ENCODE measurements around the gene SHMT1.
"Not testable (repeated sequence)": the region's sequence is repeated elsewhere in the genome, so short reads cannot be mapped to it uniquely, and the experiment has no call there.

Gene SHMT1

DNA sequence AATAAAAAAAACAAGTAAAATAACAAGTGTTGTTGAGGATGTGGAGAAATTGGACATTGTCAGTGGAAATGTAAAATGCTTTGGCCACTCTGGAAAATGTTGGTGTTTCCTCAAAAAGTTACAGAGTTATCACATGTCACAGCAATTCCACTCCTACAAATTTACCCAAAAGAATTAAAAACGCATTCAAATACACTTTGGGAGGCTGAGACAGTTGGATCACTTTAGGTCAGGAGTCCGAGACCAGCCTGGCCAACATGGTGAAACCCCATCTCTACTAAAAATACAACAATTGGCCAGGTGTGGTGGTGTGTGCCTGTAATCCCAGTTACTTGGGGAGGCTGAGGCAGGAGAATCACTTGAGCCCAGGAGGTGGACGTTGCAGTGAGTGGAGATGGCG lies 54.1 kb downstream of the SHMT1 start:
- peaks cover 29% of the 10 kb centered on the region for H3K36me3 ChIP-seq (ENCODE audit: insufficient read depth, low read length)
- H3K9me3 ChIP-seq (ENCODE audit: control insufficient read depth, insufficient read depth, low read length), result no peaks in the 10 kb centered on the region
- H3K9ac ChIP-seq (ENCODE audit: low read depth, low read length), result no peak overlapping the region
- no peaks in the 10 kb centered on the region for H3K4me1 ChIP-seq (ENCODE audit: insufficient read depth, low read length)

DNA sequence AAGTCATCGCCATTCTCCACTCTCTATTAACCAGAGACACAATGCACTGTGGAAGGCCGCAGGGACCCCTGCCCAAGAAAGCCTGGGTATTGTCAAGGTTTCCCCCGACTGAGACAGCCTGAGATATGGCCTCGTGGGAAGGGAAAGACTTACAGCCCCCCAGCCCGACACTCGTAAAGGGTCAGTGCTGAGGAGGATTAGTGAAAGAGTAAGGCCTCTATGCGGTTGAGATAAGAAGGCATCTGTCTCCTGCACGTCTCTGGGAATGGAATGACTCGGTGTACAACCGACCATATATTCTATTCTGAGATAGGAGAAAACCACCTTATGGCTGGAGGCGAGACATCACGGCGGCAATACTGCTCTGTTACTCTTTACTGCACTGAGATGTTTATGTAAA lies 60.1 kb downstream of the SHMT1 start:
- H3K4me1 ChIP-seq (ENCODE audit: insufficient read depth, low read length); H3K9ac ChIP-seq (ENCODE audit: low read depth, low read length); H3K9me3 ChIP-seq (ENCODE audit: control insufficient read depth, insufficient read depth, low read length): not testable (repeated sequence)
- peaks cover 35% of the 10 kb centered on the region for H3K36me3 ChIP-seq (ENCODE audit: insufficient read depth, low read length)

GRCh38 chr17:18300725-18301480 lies 62.4 kb downstream of the SHMT1 start:
- Histone ChIP-seq H3K36me3 (ENCODE audit: insufficient read depth, low read length) (peaks cover 27% of the 10 kb centered on the region), H3K9me3 (ENCODE audit: control insufficient read depth, insufficient read depth, low read length) (no peaks in the 10 kb centered on the region), H3K9ac (ENCODE audit: low read depth, low read length) (no peak overlapping the region), H3K4me1 (ENCODE audit: insufficient read depth, low read length) (no peaks in the 10 kb centered on the region)

DNA sequence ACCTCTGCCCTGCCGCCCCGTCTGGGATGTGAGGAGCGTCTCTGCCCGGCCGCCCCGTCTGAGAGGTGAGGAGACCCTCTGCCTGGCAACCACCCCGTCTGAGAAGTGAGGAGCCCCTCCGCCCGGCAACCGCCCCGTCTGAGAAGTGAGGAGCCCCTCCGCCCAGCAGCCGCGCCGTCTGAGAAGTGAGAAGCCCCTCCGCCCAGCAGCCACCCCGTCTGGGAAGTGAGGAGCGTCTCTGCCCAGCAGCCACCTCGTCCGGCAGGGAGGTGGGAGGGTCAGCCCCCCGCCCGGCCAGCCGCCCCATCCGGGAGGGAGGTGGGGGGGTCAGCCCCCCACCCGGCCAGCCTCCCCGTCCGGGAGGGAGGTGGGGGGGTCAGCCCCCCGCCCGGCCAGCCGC lies 65.3 kb downstream of the SHMT1 start:
- H3K4me1 ChIP-seq (ENCODE audit: insufficient read depth, low read length); H3K9me3 ChIP-seq (ENCODE audit: control insufficient read depth, insufficient read depth, low read length); H3K9ac ChIP-seq (ENCODE audit: low read depth, low read length): not testable (repeated sequence)
- H3K36me3 ChIP-seq (ENCODE audit: insufficient read depth, low read length), result peaks cover 17% of the 10 kb centered on the region

DNA sequence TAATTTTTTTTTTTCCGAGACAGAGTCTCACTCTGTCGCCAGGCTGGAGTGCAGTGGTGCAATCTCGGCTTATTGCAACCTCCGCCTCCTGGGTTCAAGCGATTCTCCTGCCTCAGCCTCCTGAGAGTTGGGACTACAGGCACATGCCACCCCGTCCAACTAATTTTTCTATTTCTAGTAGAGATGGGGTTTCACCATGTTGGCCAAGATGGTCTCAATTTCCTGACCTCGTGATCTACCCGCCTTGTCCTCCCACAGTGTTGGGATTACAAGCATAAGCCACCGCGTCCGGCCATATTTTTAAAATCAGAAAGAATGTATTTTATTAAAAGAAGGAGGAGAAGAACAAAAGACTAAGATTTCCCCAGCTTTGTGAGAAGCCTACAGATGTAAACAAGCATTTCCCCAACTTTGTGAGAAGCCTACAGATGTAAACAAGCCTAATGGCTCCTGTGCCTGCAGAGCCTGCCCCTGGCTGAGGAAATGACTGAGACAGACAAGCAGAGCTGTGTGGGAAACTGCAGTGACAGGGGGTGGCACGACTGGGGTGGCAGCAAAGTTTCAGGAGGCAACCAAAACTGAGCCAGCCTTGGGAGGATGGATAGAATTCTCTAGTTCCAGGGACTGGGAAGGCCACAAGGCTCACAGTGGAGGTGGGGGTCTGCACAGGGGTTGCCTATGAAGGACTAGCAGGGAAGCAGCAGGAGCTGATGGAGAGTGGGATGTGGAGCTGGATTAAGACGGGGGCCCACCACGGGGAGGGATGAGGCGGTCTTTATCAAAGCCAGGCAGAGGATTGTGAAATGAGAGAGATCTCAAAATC lies 71.4 kb downstream of the SHMT1 start:
- H3K36me3 ChIP-seq (ENCODE audit: insufficient read depth, low read length), result peaks cover 33% of the 10 kb centered on the region

DNA sequence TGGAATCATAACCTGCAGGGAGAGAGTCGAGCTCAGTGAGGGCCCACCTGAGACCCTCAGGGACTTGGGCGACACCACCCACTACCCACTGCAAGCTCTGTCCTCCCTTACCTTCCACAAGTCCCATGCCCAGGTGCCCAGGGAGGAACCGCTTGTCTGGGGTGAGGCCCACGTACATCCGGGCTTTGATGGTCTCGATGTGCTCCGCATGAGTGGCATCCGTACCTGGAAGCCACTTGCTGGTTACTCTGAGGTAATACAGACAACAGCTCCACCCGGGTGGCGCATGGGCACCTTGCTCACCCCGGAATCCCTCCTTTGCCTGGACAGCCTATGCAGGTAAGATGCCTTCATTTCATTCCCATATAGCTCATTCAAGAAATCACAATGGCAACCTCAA lies 78.1 kb downstream of the SHMT1 start:
- no peaks in the 10 kb centered on the region for H3K9me3 ChIP-seq (ENCODE audit: control insufficient read depth, insufficient read depth, low read length)
- no peaks in the 10 kb centered on the region for H3K4me1 ChIP-seq (ENCODE audit: insufficient read depth, low read length)
- no peak overlapping the region for H3K9ac ChIP-seq (ENCODE audit: low read depth, low read length)
- H3K36me3 ChIP-seq (ENCODE audit: insufficient read depth, low read length), result peaks cover 63% of the 10 kb centered on the region

More for the DNA sequence above, 71.4 kb downstream of the SHMT1 start:
- no peak overlapping the region for H3K9ac ChIP-seq (ENCODE audit: low read depth, low read length)
- no peaks in the 10 kb centered on the region for H3K4me1 ChIP-seq (ENCODE audit: insufficient read depth, low read length)
- no peaks in the 10 kb centered on the region for H3K9me3 ChIP-seq (ENCODE audit: control insufficient read depth, insufficient read depth, low read length)

GRCh38 chr17:18281788-18282187 lies 81.6 kb downstream of the SHMT1 start:
- no peaks in the 10 kb centered on the region for H3K4me1 ChIP-seq (ENCODE audit: insufficient read depth, low read length)
- H3K9me3 ChIP-seq (ENCODE audit: control insufficient read depth, insufficient read depth, low read length), result no peaks in the 10 kb centered on the region
- no peak overlapping the region for H3K9ac ChIP-seq (ENCODE audit: low read depth, low read length)
- H3K36me3 ChIP-seq (ENCODE audit: insufficient read depth, low read length), result peaks cover 47% of the 10 kb centered on the region

DNA sequence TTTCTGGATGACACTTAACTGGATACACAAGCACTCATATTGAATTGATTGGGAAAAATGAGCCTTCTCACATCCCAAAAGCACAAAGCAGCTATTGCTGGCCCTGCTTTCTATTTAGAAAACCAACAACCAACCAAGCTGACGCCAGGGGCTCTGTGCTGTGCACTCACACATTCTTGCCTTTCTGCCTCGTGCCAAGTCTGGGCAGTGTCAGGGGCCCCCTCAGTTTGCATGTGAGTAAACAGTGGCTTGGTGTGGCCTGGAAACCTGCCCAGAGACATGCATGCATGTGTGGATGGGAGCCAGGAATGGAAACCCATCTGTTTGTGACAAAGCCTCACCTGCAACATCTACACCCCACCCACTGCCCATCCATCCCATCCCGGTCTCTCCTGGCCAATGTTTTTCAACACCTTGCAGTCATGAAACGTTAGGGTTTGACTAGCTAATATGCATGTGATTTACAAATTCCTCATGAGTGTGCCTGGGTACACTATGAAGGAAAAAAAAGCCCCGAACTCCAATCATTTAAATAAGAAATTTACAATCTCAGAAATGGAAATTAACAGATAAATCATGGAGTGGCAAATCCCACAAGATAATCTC lies 82.5 kb downstream of the SHMT1 start:
- H3K9ac ChIP-seq (ENCODE audit: low read depth, low read length), result no peak overlapping the region
- H3K4me1 ChIP-seq (ENCODE audit: insufficient read depth, low read length), result no peaks in the 10 kb centered on the region
- no peaks in the 10 kb centered on the region for H3K9me3 ChIP-seq (ENCODE audit: control insufficient read depth, insufficient read depth, low read length)
- peaks cover 50% of the 10 kb centered on the region for H3K36me3 ChIP-seq (ENCODE audit: insufficient read depth, low read length)

DNA sequence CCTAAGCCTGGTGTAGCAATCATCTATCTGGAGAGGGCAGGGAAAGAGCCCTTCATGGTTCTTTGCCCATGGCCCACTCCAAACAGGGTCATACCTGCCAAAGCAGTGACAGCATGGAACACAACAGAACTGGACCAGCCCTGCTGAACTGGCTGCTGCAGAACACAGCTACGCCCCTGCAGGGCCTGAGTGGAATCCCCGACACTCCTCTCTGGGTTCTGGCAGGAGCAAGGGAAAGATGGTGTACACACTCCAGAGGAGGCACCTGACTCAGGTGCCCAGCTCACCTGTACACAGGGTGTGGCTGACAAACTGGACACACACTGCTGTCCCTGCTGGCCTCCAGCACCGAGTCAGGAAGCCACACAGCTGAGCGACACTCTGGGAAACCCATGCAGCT lies 83.1 kb downstream of the SHMT1 start:
- Histone ChIP-seq H3K36me3 (ENCODE audit: insufficient read depth, low read length) (peaks cover 46% of the 10 kb centered on the region), H3K4me1 (ENCODE audit: insufficient read depth, low read length) (no peaks in the 10 kb centered on the region), H3K9me3 (ENCODE audit: control insufficient read depth, insufficient read depth, low read length) (no peaks in the 10 kb centered on the region), H3K9ac (ENCODE audit: low read depth, low read length) (no peak overlapping the region)

DNA sequence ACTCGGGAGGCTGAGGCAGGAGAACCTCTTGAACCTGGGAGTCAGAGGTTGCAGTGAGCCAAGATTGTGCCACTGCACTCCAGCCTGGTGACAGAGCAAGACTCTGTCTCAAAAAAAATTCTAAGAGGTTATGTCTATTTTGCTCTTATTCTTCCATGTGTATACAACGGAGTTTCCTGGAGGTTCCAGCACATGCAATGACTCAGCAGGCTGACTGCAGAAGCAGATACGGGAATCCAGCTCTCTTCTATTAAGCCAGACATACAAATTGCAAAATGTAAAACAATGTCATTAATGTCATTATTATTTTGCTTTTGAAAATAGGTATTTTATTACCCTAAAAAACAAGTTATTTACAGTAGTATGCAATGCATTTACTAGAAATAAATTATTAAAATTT lies 84.5 kb downstream of the SHMT1 start:
- H3K36me3 ChIP-seq (ENCODE audit: insufficient read depth, low read length), result peaks cover 37% of the 10 kb centered on the region
- no peak overlapping the region for H3K9ac ChIP-seq (ENCODE audit: low read depth, low read length)
- no peaks in the 10 kb centered on the region for H3K4me1 ChIP-seq (ENCODE audit: insufficient read depth, low read length)
- H3K9me3 ChIP-seq (ENCODE audit: control insufficient read depth, insufficient read depth, low read length), result no peaks in the 10 kb centered on the region
